HepG2 (cell line): ENCODE results near the gene MS4A7. TPM values are rescaled to one million over a fixed set of nuclear protein-coding genes. Genes with fewer than 3 reads are reported as not detected.

ENCODE experiments used
- ATAC-seq: fragments of 200-7000 bp; cut with Tn5 transposase; 3 replicates; pipeline ENCODE4 v1.9.1; 2020; ENCODE audit warnings: mild to moderate bottlenecking, moderate library complexity
- BruUV-seq: library from RNA; stranded (reverse); fragments of 400-500 nt; replicated peaks from 2 replicates; lab custom pipeline; 2021; lab: Mats Ljungman, UMichigan
- CTCF ChIA-PET: fragments of 300-600 bp; formaldehyde crosslinking; extraction: SDS; loops from one replicate; lab custom pipeline; 2021; ENCODE audit warnings: low total read pairs, inconsistent platforms, low intra/inter-chr PET ratio; lab: Yijun Ruan, JAX
- POLR2A ChIA-PET: fragments of 350-600 bp; sonication (Branson Sonifier 250); formaldehyde crosslinking; loops from one replicate; lab custom pipeline; 2020; ENCODE audit warnings: antibody characterized with exemption, inconsistent platforms; lab: Yijun Ruan, JAX
- DNase-seq: peaks from one replicate; pipeline ENCODE4 v3.0.0-alpha.2; 2015; ENCODE audit warnings: low spot score
- FAIRE-seq: peaks from 3 replicates; lab custom pipeline; 2011; peaks lifted over from hg19 to GRCh38; lab: Jason Lieb, UNC
- H2AFZ ChIP-seq: one replicate; pipeline ENCODE4 v1.6.1; 2011; ENCODE audit warnings: low read length, inconsistent platforms
- H3K27ac ChIP-seq: fragments of 300-600 bp; 3 replicates; pipeline ENCODE4 v1.8.0; 2011; ENCODE audit warnings: mixed run types, mild to moderate bottlenecking, mixed read lengths, low read length, inconsistent platforms; ENCODE audit not compliant: insufficient read depth; ENCODE audit errors: extremely low read length
- H3K27me3 ChIP-seq, 2 experiments: fragments of 200-600 bp in 1 of 2; 2 replicates in 1 of 2; 3 replicates in 1 of 2; pipeline versions ENCODE4 v1.6.0 to v1.8.0; 2011; ENCODE audit warnings: low read length in 2 of 2, mild to moderate bottlenecking in 2 of 2, moderate library complexity in 2 of 2, inconsistent platforms in 1 of 2; ENCODE audit not compliant: insufficient read depth in 2 of 2, control insufficient read depth in 1 of 2
- H3K36me3 ChIP-seq, 2 experiments: fragments of 200-600 bp in 1 of 2; replicated peaks in 1 of 2; 2 replicates in 1 of 2; 3 replicates in 1 of 2; pipeline versions ENCODE4 v1.5.1 to v1.8.0; 2011; ENCODE audit warnings: low read length in 2 of 2, inconsistent platforms in 1 of 2; ENCODE audit not compliant: insufficient read depth in 2 of 2, control insufficient read depth in 1 of 2
- H3K4me1 ChIP-seq: 2 replicates; pipeline ENCODE4 v1.5.1; 2012; ENCODE audit warnings: low read length, inconsistent platforms; ENCODE audit not compliant: insufficient read depth
- H3K4me2 ChIP-seq: 2 replicates; pipeline ENCODE4 v1.6.0; 2011; ENCODE audit warnings: low read depth, low read length, inconsistent platforms
- H3K4me3 ChIP-seq, 3 experiments: fragments of 200-600 bp in 1 of 3; sonication (generic), shearing (Covaris generic) in 1 of 3; replicated peaks in 1 of 3; 2 replicates each; pipeline ENCODE4 v1.5.1; 2011 to 2016; ENCODE audit warnings: low read length in 3 of 3, inconsistent platforms in 2 of 3, low read depth in 2 of 3, mild to moderate bottlenecking in 2 of 3, control low read depth in 1 of 3, mixed read lengths in 1 of 3; ENCODE audit not compliant: insufficient read depth in 1 of 3
- H3K79me2 ChIP-seq: one replicate; pipeline ENCODE4 v1.6.1; 2011; ENCODE audit warnings: low read length, inconsistent platforms; ENCODE audit not compliant: insufficient read depth
- H3K9ac ChIP-seq: 2 replicates; pipeline ENCODE4 v1.6.0; 2011; ENCODE audit warnings: mild to moderate bottlenecking, low read depth, low read length, inconsistent platforms; ENCODE audit not compliant: insufficient read depth
- H3K9me3 ChIP-seq: 2 replicates; pipeline ENCODE4 v1.5.1; 2012; ENCODE audit warnings: mild to moderate bottlenecking, low read length
- H4K20me1 ChIP-seq: 2 replicates; pipeline ENCODE4 v1.6.0; 2011; ENCODE audit warnings: inconsistent platforms, mild to moderate bottlenecking, low read length, moderate library complexity; ENCODE audit not compliant: insufficient read depth
- CREBL2 ChIP-seq: sonication (generic); formaldehyde crosslinking; IDR thresholded peaks from 2 replicates; pipeline ENCODE4 v1.8.1; 2023; ENCODE audit warnings: missing genetic modification reagents, mild to moderate bottlenecking, borderline replicate concordance
- HOMEZ ChIP-seq: IDR thresholded peaks from 2 replicates; pipeline ENCODE4 v1.6.1; 2016; ENCODE audit warnings: low read depth
- ZBTB8A ChIP-seq: sonication (generic); formaldehyde crosslinking; IDR thresholded peaks from 2 replicates; pipeline ENCODE4 v1.4.0; 2020; ENCODE audit warnings: mild to moderate bottlenecking, low read depth, missing genetic modification reagents, borderline replicate concordance
- ZNF501 ChIP-seq: sonication (generic); formaldehyde crosslinking; IDR thresholded peaks from 2 replicates; pipeline ENCODE4 v1.5.1; 2020; ENCODE audit warnings: mild to moderate bottlenecking, moderate library complexity, missing genetic modification reagents
- WGBS: methylation state at CpG from one replicate; pipeline ENCODE4 v1.1.6; 2017; ENCODE audit warnings: low lambda C conversion rate; 5-methylcytosine and 5-hydroxymethylcytosine counted together
- in situ Hi-C: cut with HindIII; loops from 2 replicates; pipeline ENCODE4 v1.10.0; 2017; ENCODE audit warnings: low pct_unique_long_range_greater_than_20kb; ENCODE audit not compliant: extremely low pct_ligation_motif_present
- intact Hi-C: fragments of 100-400 bp; cut with micrococcal nuclease; formaldehyde crosslinking; loops from one replicate; pipeline ENCODE4 v1.10.0; 2022; ENCODE audit not compliant: unreplicated experiment
- polyA plus RNA-seq, 8 experiments: library from polyadenylated mRNA; depleted of rRNA in 3 of 8; stranded (reverse) in 7 of 8; unstranded in 1 of 8; fragments of >200 nt; fragmentation: Illumina TruSeq in 4 of 8; extraction: Trizol in 4 of 8; gene quantifications; 2 replicates each; pipeline versions ENCODE4 v1.2.1 to v1.2.3, GENCODE V29; 2011 to 2016; ENCODE audit warnings: low read depth in 4 of 8, missing spikeins in 1 of 8, mixed read lengths in 1 of 8; ENCODE audit not compliant: insufficient read depth in 1 of 8
- total RNA-seq, 5 experiments: library from RNA; depleted of rRNA; stranded (reverse); fragments of >200 nt; fragmentation: Illumina TruSeq; extraction: Trizol; gene quantifications; 2 replicates each; pipeline ENCODE4 v1.2.3, GENCODE V29; 2016; ENCODE audit warnings: low read depth in 1 of 5

Gene MS4A7
- total and polyA plus RNA-seq, 2 of the 13 experiments (the other 11 are each of a cell fraction or from before 2014, with no cell fraction given): not detected

GRCh38 chr11:60433401-60433800 lies 55.1 kb downstream of the MS4A7 start:
- intact Hi-C loops (no loop called here), in situ Hi-C loops (no loop called here)
- DNase-seq (no peak), ATAC-seq (no peak), FAIRE-seq (no peak)
- ChIA-PET CTCF (no interaction called here), POLR2A (no interaction called here)
- Histone ChIP-seq H4K20me1 (no peaks in the 10 kb centered on the region), H3K79me2 (no peaks in the 10 kb centered on the region), H3K4me1 (no peaks in the 10 kb centered on the region), H3K4me2 (no peak overlapping the region), H3K27me3 (no peaks in the 10 kb centered on the region), H3K9ac (no peak overlapping the region), H2AFZ (no peak overlapping the region), H3K9me3 (no peaks in the 10 kb centered on the region), H3K4me3 (no peak overlapping the region), H3K27ac (no peak overlapping the region), H3K36me3 (no peaks in the 10 kb centered on the region)
- WGBS: 23% methylated on average over 4 of the region's 4 CpGs
- no TSS peak for BruUV-seq
- TF ChIP-seq ZBTB8A (CRISPR knock-in tag) (no peak), ZNF501 (CRISPR knock-in tag) (no peak), HOMEZ (CRISPR knock-in tag) (no peak), CREBL2 (CRISPR knock-in tag) (no peak)

Other genes starting within 250 kb of the MS4A7 start
- not detected in 2 replicates for gene MS4A6A, start 195.4 kb upstream of the MS4A7 start, total RNA-seq (2016; rRNA removed; fragmentation: Illumina TruSeq; extraction: Trizol)
- gene MS4A6A, start 195.4 kb upstream of the MS4A7 start, polyA plus RNA-seq (2011; rRNA removed): not detected in 2 replicates
- gene MS4A4E, start 135.4 kb upstream of the MS4A7 start, total RNA-seq (2016; rRNA removed; fragmentation: Illumina TruSeq; extraction: Trizol): not detected in 2 replicates
- not detected in 2 replicates for gene MS4A4E, start 135.4 kb upstream of the MS4A7 start, polyA plus RNA-seq (2011; rRNA removed)
- not detected in 2 replicates for gene MS4A4A, start 97.9 kb upstream of the MS4A7 start, total RNA-seq (2016; rRNA removed; fragmentation: Illumina TruSeq; extraction: Trizol)
- not detected in 2 replicates for gene MS4A4A, start 97.9 kb upstream of the MS4A7 start, polyA plus RNA-seq (2011; rRNA removed)
- gene MS4A6E, start 51.3 kb upstream of the MS4A7 start, total RNA-seq (2016; rRNA removed; fragmentation: Illumina TruSeq; extraction: Trizol): not detected in 2 replicates
- not detected in 2 replicates for gene MS4A6E, start 51.3 kb upstream of the MS4A7 start, polyA plus RNA-seq (2011; rRNA removed)
- gene MS4A14, start 17.9 kb downstream of the MS4A7 start, total RNA-seq (2016; rRNA removed; fragmentation: Illumina TruSeq; extraction: Trizol): not detected in 2 replicates
- gene MS4A14, start 17.9 kb downstream of the MS4A7 start, polyA plus RNA-seq (2011; rRNA removed): not detected in 2 replicates
- not detected in 2 replicates for gene MS4A5, start 51.0 kb downstream of the MS4A7 start, total RNA-seq (2016; rRNA removed; fragmentation: Illumina TruSeq; extraction: Trizol)
- gene MS4A5, start 51.0 kb downstream of the MS4A7 start, polyA plus RNA-seq (2011; rRNA removed): not detected in 2 replicates
- gene MS4A1, start 77.3 kb downstream of the MS4A7 start, total RNA-seq (2016; rRNA removed; fragmentation: Illumina TruSeq; extraction: Trizol): not detected in 2 replicates
- 0.01 TPM in 1 of 2 replicates, not detected in the other for gene MS4A1, start 77.3 kb downstream of the MS4A7 start, polyA plus RNA-seq (2011; rRNA removed)
- not detected in 2 replicates for gene MS4A12, start 114.2 kb downstream of the MS4A7 start, total RNA-seq (2016; rRNA removed; fragmentation: Illumina TruSeq; extraction: Trizol)
- not detected in 2 replicates for gene MS4A12, start 114.2 kb downstream of the MS4A7 start, polyA plus RNA-seq (2011; rRNA removed)
- not detected in 2 replicates for gene MS4A13, start 136.9 kb downstream of the MS4A7 start, total RNA-seq (2016; rRNA removed; fragmentation: Illumina TruSeq; extraction: Trizol)
- not detected in 2 replicates for gene MS4A13, start 136.9 kb downstream of the MS4A7 start, polyA plus RNA-seq (2011; rRNA removed)